K562 (cell line): ENCODE data around the gene WDR13. TPM values are rescaled to one million over a fixed set of nuclear protein-coding genes. Genes with fewer than 3 reads are reported as not detected.

Experiments used
- CBX3 ChIP-seq, 2 experiments: IDR thresholded peaks; 1 replicate in 1 of 2; 2 replicates in 1 of 2; pipeline ENCODE4 v1.6.1; 2012; ENCODE audit warnings: inconsistent platforms in 2 of 2, low read length in 2 of 2, borderline replicate concordance in 1 of 2, control low read depth in 1 of 2
- ERF ChIP-seq: fragments of 450-650 bp; formaldehyde crosslinking; IDR thresholded peaks from 2 replicates; pipeline ENCODE4 v1.4.0; 2020; ENCODE audit warnings: mild to moderate bottlenecking, mixed read lengths
- FOXP4 ChIP-seq: sonication (generic); formaldehyde crosslinking; IDR thresholded peaks from 2 replicates; pipeline ENCODE4 v1.8.0; 2022; ENCODE audit warnings: mild to moderate bottlenecking, missing genetic modification reagents, borderline replicate concordance
- HNRNPH1 ChIP-seq: fragments of 200-400 bp; formaldehyde crosslinking; optimal IDR thresholded peaks from 2 replicates; pipeline ENCODE3; 2017; ENCODE audit warnings: low read depth, mild to moderate bottlenecking, low read length, moderate library complexity
- JUNB ChIP-seq: fragments of 450-650 bp; formaldehyde crosslinking; conservative IDR thresholded peaks from 2 replicates; pipeline ENCODE4 v1.4.0; 2020; ENCODE audit warnings: mild to moderate bottlenecking
- JUND ChIP-seq, 2 experiments: IDR thresholded peaks; 2 replicates in 1 of 2; 3 replicates in 1 of 2; pipeline ENCODE4 v1.6.1; 2011; ENCODE audit warnings: borderline replicate concordance in 2 of 2, low read depth in 2 of 2, low read length in 2 of 2, improper control_type of control experiment in 1 of 2, missing biosample characterization in 1 of 2, missing genetic modification characterization in 1 of 2, missing genetic modification reagents in 1 of 2
- MECOM ChIP-seq: fragments of 250-450 bp; sonication (Bioruptor Pico); IDR thresholded peaks from 2 replicates; pipeline ENCODE4 v1.8.0; 2022; ENCODE audit warnings: inconsistent platforms
- MYNN ChIP-seq, 2 experiments: sonication (generic); formaldehyde crosslinking in 1 of 2; IDR thresholded peaks; 2 replicates each; pipeline versions ENCODE4 v1.5.0 to v1.6.1; 2016 to 2020; ENCODE audit warnings: antibody characterized with exemption in 1 of 2, missing genetic modification reagents in 1 of 2
- NFIC ChIP-seq: fragments of 450-650 bp; IDR thresholded peaks from 2 replicates; pipeline ENCODE4 v1.6.1; 2017; ENCODE audit warnings: mild to moderate bottlenecking, inconsistent platforms
- NRF1 ChIP-seq, 2 experiments: fragments of 450-650 bp; IDR thresholded peaks in 1 of 2; conservative IDR thresholded peaks in 1 of 2; 2 replicates each; pipeline ENCODE4 v1.6.1; 2014; ENCODE audit warnings: mild to moderate bottlenecking in 2 of 2
- NUFIP1 ChIP-seq: fragments of 450-650 bp; IDR thresholded peaks from 2 replicates; pipeline ENCODE4 v1.6.1; 2018; ENCODE audit not compliant: partially characterized antibody
- RBM15 ChIP-seq: fragments of 200-400 bp; formaldehyde crosslinking; IDR thresholded peaks from 2 replicates; pipeline ENCODE4 v1.6.1; 2018; ENCODE audit warnings: mild to moderate bottlenecking, low read length, moderate library complexity; ENCODE audit not compliant: insufficient read depth
- SAFB ChIP-seq: fragments of 200-400 bp; formaldehyde crosslinking; IDR thresholded peaks from 2 replicates; pipeline ENCODE4 v1.6.1; 2017; ENCODE audit warnings: low read depth, low read length, borderline replicate concordance
- SMARCA5 ChIP-seq: fragments of 450-650 bp; IDR thresholded peaks from 2 replicates; pipeline ENCODE4 v1.6.1; 2016
- TSHZ1 ChIP-seq: fragments of 250-450 bp; sonication (Bioruptor Pico); IDR thresholded peaks from 2 replicates; pipeline ENCODE4 v1.4.0; 2020; ENCODE audit warnings: mild to moderate bottlenecking, moderate library complexity
- ZBTB9 ChIP-seq: fragments of 450-650 bp; formaldehyde crosslinking; IDR thresholded peaks from 2 replicates; pipeline ENCODE4 v1.4.0; 2020; ENCODE audit warnings: mild to moderate bottlenecking, moderate library complexity
- ZNF445 ChIP-seq: fragments of 250-450 bp; sonication (Bioruptor Pico); IDR thresholded peaks from 2 replicates; pipeline ENCODE4 v1.4.0; 2020; ENCODE audit warnings: low read depth, mild to moderate bottlenecking, moderate library complexity
- ZNF507 ChIP-seq: conservative IDR thresholded peaks from 2 replicates; pipeline ENCODE4 v1.6.1; 2017; ENCODE audit warnings: missing genetic modification characterization, missing compliant biosample characterization
- polyA plus RNA-seq, 8 experiments: library from polyadenylated mRNA; depleted of rRNA in 4 of 8; stranded (reverse) in 5 of 8; unstranded in 3 of 8; fragments of >200 nt; fragmentation: Nextera tagmentation in 2 of 8; fragmentation: Illumina TruSeq in 1 of 8; extraction: Ambion mirVana in 2 of 8; extraction: Trizol in 1 of 8; gene quantifications; 2 replicates each; pipeline versions ENCODE4 v1.2.1 to v1.2.3, GENCODE V29; 2011 to 2014; ENCODE audit warnings: inconsistent platforms in 1 of 8, missing spikeins in 1 of 8
- total RNA-seq, 7 experiments: library from RNA; depleted of rRNA in 6 of 7; stranded (reverse); fragments of >200 nt in 6 of 7; fragmentation: Illumina TruSeq in 2 of 7; extraction: Trizol in 2 of 7; gene quantifications; 2 replicates each; pipeline versions ENCODE4 v1.2.1 to v1.2.3, GENCODE V29; 2011 to 2021; ENCODE audit warnings: low replicate concordance in 1 of 7

Gene WDR13
- total and polyA plus RNA-seq, 9 of the 15 experiments (the other 6 are each of a cell fraction or from before 2014, with no cell fraction given) = 7.4 to 70.5 (median 31.4) TPM

- peak; percentile 25 for TF ChIP-seq JUND (IDR thresholded peaks at IDR 0.05; ENCODE audit: borderline replicate concordance, low read depth, low read length)
- TF ChIP-seq JUND (tag; IDR thresholded peaks at IDR 0.05; ENCODE audit: borderline replicate concordance, low read depth, low read length) = peak; percentile 83; the same call in 1 of the 3 replicates
- no peak for TF ChIP-seq CBX3 (IDR thresholded peaks at IDR 0.05; ENCODE audit: borderline replicate concordance in 1 of 2, low read length in 2 of 2)
- TF ChIP-seq ZBTB9 (CRISPR knock-in tag) = no peak
- TF ChIP-seq ZNF445 (CRISPR knock-in tag) = no peak
- TF ChIP-seq SAFB = no peak
- TF ChIP-seq NFIC = peak; percentile 96
- no peak for TF ChIP-seq SMARCA5
- TF ChIP-seq HNRNPH1 = no peak
- no peak for TF ChIP-seq NUFIP1
- TF ChIP-seq RBM15 = no peak
- TF ChIP-seq MYNN (IDR thresholded peaks at IDR 0.05) = no peak
- TF ChIP-seq MYNN (CRISPR knock-in tag; IDR thresholded peaks at IDR 0.05) = no peak
- no peak for TF ChIP-seq FOXP4
- no peak for TF ChIP-seq TSHZ1 (CRISPR knock-in tag)
- no peak for TF ChIP-seq ZNF507 (tag)
- TF ChIP-seq MECOM (CRISPR knock-in tag) = no peak
- no peak for TF ChIP-seq JUNB
- no peak for TF ChIP-seq NRF1 (conservative IDR thresholded peaks at IDR 0.05 in 1 of 2, IDR thresholded peaks at IDR 0.05 in 1 of 2)
- TF ChIP-seq ERF (CRISPR knock-in tag) = no peak
These were observed 23.5 kb upstream of the WDR13 start (continued) for GRCh38 chrX:48573690-48574269.
